Liver (tissue), 9 donors: ENCODE results near the gene HES3. TPM values are rescaled to one million over a fixed set of nuclear protein-coding genes. Genes with fewer than 3 reads are reported as not detected.

ENCODE experiments used
- DNase-seq: peaks from one replicate; pipeline ENCODE4 v3.0.0-alpha.2; 2017; ENCODE audit warnings: low spot score
- H3K27ac ChIP-seq, 2 donors: one replicate each; pipeline ENCODE4 v1.7.0; 2013; ENCODE audit warnings: inconsistent platforms in 2 of 2, low read length in 2 of 2, control low read depth in 1 of 2, low read depth in 1 of 2, mild to moderate bottlenecking in 1 of 2
- H3K27me3 ChIP-seq, 4 donors: one replicate each; pipeline versions ENCODE4 v1.6.1 to v1.7.0; 2013; ENCODE audit warnings: low read length in 3 of 4, inconsistent platforms in 1 of 4, mild to moderate bottlenecking in 1 of 4, moderate library complexity in 1 of 4; ENCODE audit not compliant: control insufficient read depth in 4 of 4, insufficient read depth in 4 of 4
- H3K36me3 ChIP-seq, 4 donors: one replicate each; pipeline versions ENCODE4 v1.6.1 to v1.7.0; 2013; ENCODE audit warnings: low read length in 3 of 4, mild to moderate bottlenecking in 3 of 4, low read depth in 1 of 4, moderate library complexity in 1 of 4; ENCODE audit not compliant: control insufficient read depth in 4 of 4, insufficient read depth in 3 of 4
- H3K4me1 ChIP-seq, 4 donors: one replicate each; pipeline versions ENCODE4 v1.6.1 to v1.7.0; 2013; ENCODE audit warnings: low read length in 3 of 4, mild to moderate bottlenecking in 3 of 4, moderate library complexity in 1 of 4; ENCODE audit not compliant: control insufficient read depth in 4 of 4, insufficient read depth in 4 of 4
- H3K4me3 ChIP-seq, 3 donors: one replicate each; pipeline versions ENCODE4 v1.6.1 to v1.7.0; 2013; ENCODE audit warnings: low read length in 3 of 3, control low read depth in 1 of 3, low read depth in 1 of 3, mild to moderate bottlenecking in 1 of 3
- H3K9ac ChIP-seq, 2 donors: one replicate each; pipeline ENCODE4 v1.7.0; 2013; ENCODE audit warnings: low read length in 2 of 2, mild to moderate bottlenecking in 2 of 2, moderate library complexity in 2 of 2, control low read depth in 1 of 2, low read depth in 1 of 2
- H3K9me3 ChIP-seq, 4 donors: one replicate each; pipeline versions ENCODE4 v1.6.1 to v1.7.0; 2013; ENCODE audit warnings: low read length in 3 of 4; ENCODE audit not compliant: control insufficient read depth in 4 of 4
- EGR1 ChIP-seq, 2 donors: IDR thresholded peaks; 2 replicates each; pipeline ENCODE4 v1.6.1; 2016 to 2018; ENCODE audit warnings: antibody characterized with exemption in 2 of 2, low read depth in 2 of 2
- FOXA1 ChIP-seq: IDR thresholded peaks from 2 replicates; pipeline ENCODE4 v1.6.1; 2016; ENCODE audit warnings: antibody characterized with exemption
- FOXA2 ChIP-seq: IDR thresholded peaks from 2 replicates; pipeline ENCODE4 v1.6.1; 2016; ENCODE audit warnings: antibody characterized with exemption
- GABPA ChIP-seq, 2 donors: IDR thresholded peaks in 1 of 2; conservative IDR thresholded peaks in 1 of 2; 2 replicates each; pipeline ENCODE4 v1.6.1; 2016; ENCODE audit warnings: antibody characterized with exemption in 2 of 2, mild to moderate bottlenecking in 1 of 2, moderate library complexity in 1 of 2
- HNF4A ChIP-seq, 2 donors: conservative IDR thresholded peaks; 2 replicates each; pipeline ENCODE4 v1.6.1; 2016; ENCODE audit warnings: antibody characterized with exemption in 2 of 2, mild to moderate bottlenecking in 2 of 2
- HNF4G ChIP-seq: IDR thresholded peaks from 2 replicates; pipeline ENCODE4 v1.6.1; 2016; ENCODE audit warnings: antibody characterized with exemption
- JUND ChIP-seq, 2 donors: IDR thresholded peaks; 2 replicates each; pipeline ENCODE4 v1.6.1; 2016; ENCODE audit warnings: antibody characterized with exemption in 2 of 2
- MAX ChIP-seq: IDR thresholded peaks from 2 replicates; pipeline ENCODE4 v1.6.1; 2016; ENCODE audit warnings: antibody characterized with exemption
- NR2F2 ChIP-seq: IDR thresholded peaks from 2 replicates; pipeline ENCODE4 v1.6.1; 2016; ENCODE audit warnings: antibody characterized with exemption
- RAD21 ChIP-seq, 2 donors: IDR thresholded peaks; 2 replicates each; pipeline ENCODE4 v1.6.1; 2016; ENCODE audit warnings: antibody characterized with exemption in 2 of 2, mild to moderate bottlenecking in 2 of 2
- RXRA ChIP-seq, 2 donors: IDR thresholded peaks; 2 replicates each; pipeline ENCODE4 v1.6.1; 2017 to 2018; ENCODE audit warnings: antibody characterized with exemption in 2 of 2, mild to moderate bottlenecking in 1 of 2
- SP1 ChIP-seq: IDR thresholded peaks from 2 replicates; pipeline ENCODE4 v1.6.1; 2018; ENCODE audit warnings: antibody characterized with exemption, mild to moderate bottlenecking
- TAF1 ChIP-seq: conservative IDR thresholded peaks from 2 replicates; pipeline ENCODE4 v1.6.1; 2016; ENCODE audit warnings: antibody characterized with exemption, mild to moderate bottlenecking
- YY1 ChIP-seq: IDR thresholded peaks from 2 replicates; pipeline ENCODE4 v1.6.1; 2016; ENCODE audit warnings: antibody characterized with exemption, mild to moderate bottlenecking
- ZBTB33 ChIP-seq: IDR thresholded peaks from 2 replicates; pipeline ENCODE4 v1.6.1; 2016; ENCODE audit warnings: antibody characterized with exemption
- WGBS: extraction: QIAGEN DNeasy Blood & Tissue Kit; methylation state at CpG from one replicate; pipeline ENCODE4 v1.1.7; 2013; 5-methylcytosine and 5-hydroxymethylcytosine counted together
- polyA plus RNA-seq, 2 donors: library from polyadenylated mRNA; stranded (reverse) in 1 of 2; unstranded in 1 of 2; fragments of 200-250 nt in 1 of 2; fragments of >200 nt in 1 of 2; fragmentation: Nextera tagmentation in 1 of 2; extraction: Ambion mirVana in 1 of 2; gene quantifications; one replicate each; pipeline versions ENCODE4 v1.2.1 to v1.2.3, GENCODE V29; 2013 to 2015
- total RNA-seq, 2 donors: library from RNA; depleted of rRNA; stranded (reverse); fragments of >200 nt; gene quantifications; one replicate each; pipeline ENCODE4 v1.2.3, GENCODE V29; 2014
- TF ChIP-seq, protein P1 (sequence below): fragments of 150-350 bp; IDR thresholded peaks from 2 replicates; pipeline ENCODE4 v1.5.1; 2017; ENCODE audit warnings: improper control_type of control experiment, low read depth, low read length; ENCODE audit not compliant: missing input control
- TF ChIP-seq, protein P2 (sequence below): IDR thresholded peaks from 2 replicates; pipeline ENCODE4 v1.6.1; 2016; ENCODE audit warnings: antibody characterized with exemption, mild to moderate bottlenecking
- TF ChIP-seq, protein P3 (sequence below): IDR thresholded peaks from 2 replicates; pipeline ENCODE4 v1.6.1; 2016; ENCODE audit warnings: antibody characterized with exemption
- donor health status: healthy.
- donor health status: healthy.
- donor health status: healthy.
- donor health status: healthy.
- donor health status: healthy.

The HES3 gene
- total and polyA plus RNA-seq, 4 donors: not detected

- TF ChIP-seq FOXA2: no peak
- no peak for TF ChIP-seq MAX
- TF ChIP-seq YY1: no peak
- no peak for TF ChIP-seq HNF4G
- TF ChIP-seq JUND (IDR thresholded peaks at IDR 0.05): no peak
- TF ChIP-seq TAF1: no peak
- no peak for TF ChIP-seq RXRA (IDR thresholded peaks at IDR 0.05)
- TF ChIP-seq, protein P1, sequence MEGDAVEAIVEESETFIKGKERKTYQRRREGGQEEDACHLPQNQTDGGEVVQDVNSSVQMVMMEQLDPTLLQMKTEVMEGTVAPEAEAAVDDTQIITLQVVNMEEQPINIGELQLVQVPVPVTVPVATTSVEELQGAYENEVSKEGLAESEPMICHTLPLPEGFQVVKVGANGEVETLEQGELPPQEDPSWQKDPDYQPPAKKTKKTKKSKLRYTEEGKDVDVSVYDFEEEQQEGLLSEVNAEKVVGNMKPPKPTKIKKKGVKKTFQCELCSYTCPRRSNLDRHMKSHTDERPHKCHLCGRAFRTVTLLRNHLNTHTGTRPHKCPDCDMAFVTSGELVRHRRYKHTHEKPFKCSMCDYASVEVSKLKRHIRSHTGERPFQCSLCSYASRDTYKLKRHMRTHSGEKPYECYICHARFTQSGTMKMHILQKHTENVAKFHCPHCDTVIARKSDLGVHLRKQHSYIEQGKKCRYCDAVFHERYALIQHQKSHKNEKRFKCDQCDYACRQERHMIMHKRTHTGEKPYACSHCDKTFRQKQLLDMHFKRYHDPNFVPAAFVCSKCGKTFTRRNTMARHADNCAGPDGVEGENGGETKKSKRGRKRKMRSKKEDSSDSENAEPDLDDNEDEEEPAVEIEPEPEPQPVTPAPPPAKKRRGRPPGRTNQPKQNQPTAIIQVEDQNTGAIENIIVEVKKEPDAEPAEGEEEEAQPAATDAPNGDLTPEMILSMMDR: no peak
- TF ChIP-seq, protein P2, sequence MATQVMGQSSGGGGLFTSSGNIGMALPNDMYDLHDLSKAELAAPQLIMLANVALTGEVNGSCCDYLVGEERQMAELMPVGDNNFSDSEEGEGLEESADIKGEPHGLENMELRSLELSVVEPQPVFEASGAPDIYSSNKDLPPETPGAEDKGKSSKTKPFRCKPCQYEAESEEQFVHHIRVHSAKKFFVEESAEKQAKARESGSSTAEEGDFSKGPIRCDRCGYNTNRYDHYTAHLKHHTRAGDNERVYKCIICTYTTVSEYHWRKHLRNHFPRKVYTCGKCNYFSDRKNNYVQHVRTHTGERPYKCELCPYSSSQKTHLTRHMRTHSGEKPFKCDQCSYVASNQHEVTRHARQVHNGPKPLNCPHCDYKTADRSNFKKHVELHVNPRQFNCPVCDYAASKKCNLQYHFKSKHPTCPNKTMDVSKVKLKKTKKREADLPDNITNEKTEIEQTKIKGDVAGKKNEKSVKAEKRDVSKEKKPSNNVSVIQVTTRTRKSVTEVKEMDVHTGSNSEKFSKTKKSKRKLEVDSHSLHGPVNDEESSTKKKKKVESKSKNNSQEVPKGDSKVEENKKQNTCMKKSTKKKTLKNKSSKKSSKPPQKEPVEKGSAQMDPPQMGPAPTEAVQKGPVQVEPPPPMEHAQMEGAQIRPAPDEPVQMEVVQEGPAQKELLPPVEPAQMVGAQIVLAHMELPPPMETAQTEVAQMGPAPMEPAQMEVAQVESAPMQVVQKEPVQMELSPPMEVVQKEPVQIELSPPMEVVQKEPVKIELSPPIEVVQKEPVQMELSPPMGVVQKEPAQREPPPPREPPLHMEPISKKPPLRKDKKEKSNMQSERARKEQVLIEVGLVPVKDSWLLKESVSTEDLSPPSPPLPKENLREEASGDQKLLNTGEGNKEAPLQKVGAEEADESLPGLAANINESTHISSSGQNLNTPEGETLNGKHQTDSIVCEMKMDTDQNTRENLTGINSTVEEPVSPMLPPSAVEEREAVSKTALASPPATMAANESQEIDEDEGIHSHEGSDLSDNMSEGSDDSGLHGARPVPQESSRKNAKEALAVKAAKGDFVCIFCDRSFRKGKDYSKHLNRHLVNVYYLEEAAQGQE: no peak
- TF ChIP-seq RAD21 (IDR thresholded peaks at IDR 0.05): no peak
- DNase-seq: no peak
- no peak overlapping the region for H3K4me3 ChIP-seq
- no peaks in the 10 kb centered on the region for H3K36me3 ChIP-seq
- no peaks in the 10 kb centered on the region for H3K9me3 ChIP-seq
- H3K4me1 ChIP-seq: peaks cover 0 to 26% (median 10%) of the 10 kb centered on the region in 4 donors
- H3K9ac ChIP-seq: no peak overlapping the region
- peaks cover 6 to 14% (median 9%) of the 10 kb centered on the region in 4 donors for H3K27me3 ChIP-seq
- H3K27ac ChIP-seq: no peak overlapping the region
- WGBS: 6% methylated on average over 24 of the region's 24 CpGs
Observed at GRCh38 chr1:6244401-6245049, 546 bp downstream of the HES3 start.

GRCh38 chr1:6245086-6245868 lies 1.3 kb downstream of the HES3 start:
- no peak overlapping the region for H3K27ac ChIP-seq
- no peaks in the 10 kb centered on the region for H3K36me3 ChIP-seq
- no peak overlapping the region for H3K9ac ChIP-seq
- H3K27me3 ChIP-seq: peaks cover 6 to 14% (median 9%) of the 10 kb centered on the region in 4 donors
- peaks cover 0 to 33% (median 14%) of the 10 kb centered on the region in 4 donors for H3K4me1 ChIP-seq
- peak; percentile 82 for DNase-seq
- 3% methylated on average over 79 of the region's 79 CpGs for WGBS
- peak overlapping the region in 1 of 3 donors; percentile 16 for H3K4me3 ChIP-seq
- H3K9me3 ChIP-seq: no peaks in the 10 kb centered on the region
- TF ChIP-seq NR2F2: no peak
- no peak for TF ChIP-seq RXRA (IDR thresholded peaks at IDR 0.05)
- TF ChIP-seq SP1: no peak
- TF ChIP-seq FOXA2: no peak
- peak; percentile 56 to 74 for TF ChIP-seq RAD21 (IDR thresholded peaks at IDR 0.05)
- no peak for TF ChIP-seq HNF4A (conservative IDR thresholded peaks at IDR 0.05)
- TF ChIP-seq EGR1 (IDR thresholded peaks at IDR 0.05; ENCODE audit: low read depth in 2 of 2): no peak
- no peak for TF ChIP-seq JUND (IDR thresholded peaks at IDR 0.05)
- TF ChIP-seq, protein P1: peak; percentile 77
- no peak for TF ChIP-seq YY1
- TF ChIP-seq FOXA1: no peak
- TF ChIP-seq TAF1: no peak
- TF ChIP-seq, protein P3, sequence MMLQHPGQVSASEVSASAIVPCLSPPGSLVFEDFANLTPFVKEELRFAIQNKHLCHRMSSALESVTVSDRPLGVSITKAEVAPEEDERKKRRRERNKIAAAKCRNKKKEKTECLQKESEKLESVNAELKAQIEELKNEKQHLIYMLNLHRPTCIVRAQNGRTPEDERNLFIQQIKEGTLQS: no peak
- TF ChIP-seq ZBTB33: no peak
- TF ChIP-seq GABPA (IDR thresholded peaks at IDR 0.05 in 1 of 2, conservative IDR thresholded peaks at IDR 0.05 in 1 of 2): no peak
- no peak for TF ChIP-seq HNF4G
